ENCODE measurements around the gene CPNE7. TPM values are rescaled to one million over a fixed set of nuclear protein-coding genes. Genes with fewer than 3 reads are reported as not detected.

CPNE7 gene
- total RNA-seq, 1 donor, result 13.1 TPM

DNA sequence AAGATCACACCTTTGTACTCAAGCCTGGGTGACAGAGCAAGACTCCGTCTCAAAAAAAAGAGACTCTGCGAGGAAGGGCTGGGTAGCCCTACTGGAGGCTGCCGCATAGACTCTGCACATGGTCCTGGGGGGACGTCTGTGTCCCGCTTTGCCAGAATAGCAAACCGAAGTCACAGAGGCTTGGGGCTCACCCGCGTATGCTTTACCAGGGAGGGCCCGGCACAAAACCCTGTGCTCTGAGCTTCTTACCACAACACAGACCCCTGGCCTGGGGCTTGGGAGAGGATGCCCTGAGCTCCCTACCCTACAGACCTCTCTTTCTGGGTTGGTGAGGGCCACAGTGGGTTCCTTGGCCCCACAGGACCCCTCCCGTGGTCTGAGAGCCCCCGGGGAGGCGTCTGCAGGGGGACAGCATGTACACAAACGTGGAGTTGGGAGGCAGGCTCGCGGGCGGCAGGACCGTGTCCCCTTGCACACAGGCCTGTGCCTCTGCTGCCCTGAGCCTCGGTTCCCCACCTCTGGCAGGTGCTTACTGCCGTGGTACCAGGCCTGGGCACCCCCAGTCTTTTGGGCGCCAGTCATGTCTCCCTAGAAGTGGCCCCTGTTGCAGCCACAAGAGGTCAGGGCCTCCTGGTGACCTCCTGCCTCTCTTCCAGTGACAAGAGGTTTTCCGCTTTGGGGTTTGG is 13.8 kb downstream of the CPNE7 start:
- TF ChIP-seq, protein P1, sequence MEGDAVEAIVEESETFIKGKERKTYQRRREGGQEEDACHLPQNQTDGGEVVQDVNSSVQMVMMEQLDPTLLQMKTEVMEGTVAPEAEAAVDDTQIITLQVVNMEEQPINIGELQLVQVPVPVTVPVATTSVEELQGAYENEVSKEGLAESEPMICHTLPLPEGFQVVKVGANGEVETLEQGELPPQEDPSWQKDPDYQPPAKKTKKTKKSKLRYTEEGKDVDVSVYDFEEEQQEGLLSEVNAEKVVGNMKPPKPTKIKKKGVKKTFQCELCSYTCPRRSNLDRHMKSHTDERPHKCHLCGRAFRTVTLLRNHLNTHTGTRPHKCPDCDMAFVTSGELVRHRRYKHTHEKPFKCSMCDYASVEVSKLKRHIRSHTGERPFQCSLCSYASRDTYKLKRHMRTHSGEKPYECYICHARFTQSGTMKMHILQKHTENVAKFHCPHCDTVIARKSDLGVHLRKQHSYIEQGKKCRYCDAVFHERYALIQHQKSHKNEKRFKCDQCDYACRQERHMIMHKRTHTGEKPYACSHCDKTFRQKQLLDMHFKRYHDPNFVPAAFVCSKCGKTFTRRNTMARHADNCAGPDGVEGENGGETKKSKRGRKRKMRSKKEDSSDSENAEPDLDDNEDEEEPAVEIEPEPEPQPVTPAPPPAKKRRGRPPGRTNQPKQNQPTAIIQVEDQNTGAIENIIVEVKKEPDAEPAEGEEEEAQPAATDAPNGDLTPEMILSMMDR (IDR thresholded peaks at IDR 0.05; ENCODE audit: insufficient read depth, low read length), result no peak

DNA sequence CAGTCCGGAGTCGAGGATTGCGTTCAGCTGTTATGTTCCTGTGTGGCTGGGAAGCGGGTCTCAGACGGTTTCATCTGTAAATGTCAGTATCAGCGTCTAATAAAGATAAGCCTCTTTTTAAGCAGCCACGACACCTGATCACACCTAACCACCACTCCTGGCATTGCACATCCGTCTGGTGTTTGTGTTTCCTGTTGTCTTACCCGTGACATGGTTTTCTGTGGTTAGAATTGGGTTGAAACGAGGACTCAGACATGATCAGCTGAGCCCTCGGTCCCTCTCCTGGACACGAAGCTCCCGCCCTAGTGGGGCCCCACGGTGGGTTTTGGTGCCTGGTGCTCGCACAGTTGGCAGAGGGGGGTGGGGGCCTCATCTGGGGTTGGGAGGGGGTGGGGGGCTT is 18.3 kb downstream of the CPNE7 start:
- DNase-seq (ENCODE audit: low read depth), result no peak
- TF ChIP-seq, protein P1 (IDR thresholded peaks at IDR 0.05; ENCODE audit: insufficient read depth, low read length), result no peak
- no peak overlapping the region for H3K4me3 ChIP-seq (ENCODE audit: low read depth, low read length)

More for the DNA sequence above, 13.8 kb downstream of the CPNE7 start:
- no peak overlapping the region for H3K4me3 ChIP-seq (ENCODE audit: low read depth, low read length)
- no peak for DNase-seq (ENCODE audit: low read depth)

DNA sequence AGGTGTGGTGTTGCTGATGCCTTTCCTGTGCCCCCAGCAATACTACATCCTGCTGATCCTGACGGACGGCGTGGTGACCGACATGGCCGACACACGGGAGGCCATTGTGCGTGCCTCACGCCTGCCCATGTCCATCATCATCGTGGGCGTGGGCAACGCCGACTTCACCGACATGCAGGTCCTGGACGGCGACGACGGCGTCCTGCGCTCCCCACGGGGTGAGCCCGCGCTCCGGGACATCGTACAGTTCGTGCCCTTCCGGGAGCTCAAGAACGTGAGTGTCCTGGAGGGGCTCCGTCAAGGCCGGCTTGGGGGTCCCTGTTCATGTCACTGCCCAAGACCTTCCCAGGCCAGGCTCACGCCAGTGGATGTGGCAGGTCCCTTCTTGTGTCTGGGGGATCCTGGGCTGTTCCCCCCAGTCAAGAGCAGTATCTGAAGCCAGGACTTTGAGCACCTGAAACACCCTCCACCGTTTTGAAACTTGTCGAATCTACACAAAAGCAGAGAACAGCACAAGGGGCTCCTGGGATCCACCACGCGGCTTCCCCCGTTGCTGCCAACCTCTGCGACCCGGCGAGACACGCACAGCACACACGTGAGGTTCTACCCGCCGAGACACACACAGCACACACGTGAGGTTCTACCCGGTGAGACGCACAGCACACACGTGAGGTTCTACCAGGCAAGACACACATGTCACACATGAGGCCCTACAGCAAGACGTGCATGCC is 19.9 kb downstream of the CPNE7 start:
- no peak overlapping the region for H3K4me3 ChIP-seq (ENCODE audit: low read depth, low read length)
- TF ChIP-seq, protein P1 (IDR thresholded peaks at IDR 0.05; ENCODE audit: insufficient read depth, low read length), result no peak
- DNase-seq (ENCODE audit: low read depth), result no peak

DNA sequence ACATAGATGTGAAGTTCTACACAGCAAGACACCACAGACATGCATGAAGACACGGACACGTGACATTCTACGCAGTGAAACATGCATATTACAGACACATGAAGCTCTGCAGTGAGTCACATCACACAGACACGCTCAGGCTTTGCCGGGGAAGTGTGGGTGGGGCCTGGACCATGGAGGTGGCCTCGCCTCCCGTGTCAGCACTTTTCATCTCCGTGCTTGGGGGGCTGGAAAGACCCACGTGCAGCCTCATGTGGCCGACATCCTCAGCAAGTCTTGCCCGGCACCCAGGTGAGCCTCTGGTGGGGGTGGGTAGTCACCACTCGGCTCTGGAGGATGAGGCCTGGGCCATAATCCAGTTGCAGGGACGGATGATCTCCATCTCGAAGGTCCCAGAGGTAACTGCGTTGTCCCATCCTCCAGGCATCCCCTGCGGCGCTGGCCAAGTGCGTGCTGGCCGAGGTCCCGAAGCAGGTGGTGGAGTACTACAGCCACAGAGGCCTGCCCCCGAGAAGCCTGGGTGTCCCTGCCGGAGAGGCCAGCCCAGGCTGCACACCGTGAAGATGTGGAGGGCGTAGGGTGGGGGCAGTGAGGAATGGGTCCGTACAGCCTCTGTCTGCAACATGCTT is 20.6 kb downstream of the CPNE7 start:
- no peak overlapping the region for H3K4me3 ChIP-seq (ENCODE audit: low read depth, low read length)
- TF ChIP-seq, protein P1 (IDR thresholded peaks at IDR 0.05; ENCODE audit: insufficient read depth, low read length), result no peak
- no peak for DNase-seq (ENCODE audit: low read depth)

DNA sequence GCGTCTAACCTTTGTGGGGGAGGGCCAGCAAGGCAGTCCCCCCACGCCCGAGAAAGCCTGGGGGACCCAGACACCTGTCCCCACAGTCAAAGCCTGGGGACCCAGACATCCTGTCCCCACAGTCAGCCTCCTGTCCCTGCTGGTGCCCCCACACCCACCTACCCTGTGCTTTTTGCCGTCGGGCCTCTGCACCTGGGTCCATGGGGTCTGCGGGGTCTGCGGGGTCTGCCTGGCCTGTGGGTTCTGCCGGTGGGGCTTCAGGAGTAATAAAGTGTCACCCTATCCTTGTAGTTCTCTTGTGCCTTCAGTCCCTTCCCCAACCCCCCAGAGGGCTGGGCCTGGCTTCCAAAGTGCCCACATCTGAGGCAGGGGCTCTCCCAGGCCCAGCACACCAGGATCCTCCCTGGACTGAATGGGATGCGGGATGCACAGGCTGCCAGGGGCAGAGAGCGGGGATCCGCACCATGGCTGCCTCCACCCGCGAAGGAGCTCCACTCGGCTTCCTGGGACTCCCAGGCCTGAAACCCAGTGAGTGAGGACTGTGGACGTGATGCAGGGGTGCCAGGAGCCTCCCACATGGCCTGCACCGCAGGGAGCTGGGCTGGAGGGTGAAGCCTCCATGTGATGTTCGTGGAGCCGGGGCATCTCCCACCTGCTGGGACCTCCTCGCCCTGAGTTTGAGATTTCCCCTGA is 21.5 kb downstream of the CPNE7 start:
- TF ChIP-seq, protein P1 (IDR thresholded peaks at IDR 0.05; ENCODE audit: insufficient read depth, low read length), result no peak
- no peak overlapping the region for H3K4me3 ChIP-seq (ENCODE audit: low read depth, low read length)
- DNase-seq (ENCODE audit: low read depth), result no peak

DNA sequence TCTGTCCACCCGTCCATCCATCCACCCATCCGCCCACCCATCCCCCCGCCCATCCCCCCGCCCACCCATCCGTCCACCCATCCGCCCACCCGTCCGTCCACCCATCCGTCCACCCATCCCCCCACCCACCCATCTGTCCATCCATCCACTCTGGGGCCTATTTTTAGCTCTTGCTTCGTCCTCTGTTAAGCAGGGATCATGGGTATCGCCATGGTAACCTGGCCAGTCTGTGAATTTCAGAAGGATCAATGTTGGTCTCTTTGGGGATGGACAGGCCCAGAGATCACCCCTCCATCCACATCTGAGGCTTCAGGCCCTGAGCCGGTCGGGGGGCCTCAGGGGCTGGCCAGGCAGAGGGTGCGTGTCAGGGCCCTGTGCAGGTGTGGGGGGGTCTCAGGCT is 22.6 kb downstream of the CPNE7 start:
- H3K4me3 ChIP-seq (ENCODE audit: low read depth, low read length), result no peak overlapping the region
- TF ChIP-seq, protein P1 (IDR thresholded peaks at IDR 0.05; ENCODE audit: insufficient read depth, low read length), result no peak
- DNase-seq (ENCODE audit: low read depth), result peak; percentile 37

Data from fibroblast of the aortic adventitia (primary cell).